Osteoblast (primary cell): ENCODE results near the gene CYB5D1. TPM values are rescaled to one million over a fixed set of nuclear protein-coding genes. Genes with fewer than 3 reads are reported as not detected.

Experiments
- DNase-seq: peaks from one replicate; pipeline ENCODE4 v3.0.0; 2011; ENCODE audit warnings: low spot score, mixed read lengths; ENCODE audit not compliant: insufficient read length; ENCODE audit errors: missing footprints
- H2AFZ ChIP-seq: 2 replicates; pipeline ENCODE4 v1.6.0; 2011; ENCODE audit warnings: mild to moderate bottlenecking, low read length
- H3K27ac ChIP-seq: 2 replicates; pipeline ENCODE4 v1.5.1; 2011; ENCODE audit warnings: mild to moderate bottlenecking, low read depth, low read length, moderate library complexity
- H3K27me3 ChIP-seq: 2 replicates; pipeline ENCODE4 v1.6.0; 2012; ENCODE audit warnings: mild to moderate bottlenecking, control low read depth, inconsistent platforms, low read length, moderate library complexity; ENCODE audit not compliant: insufficient read depth
- H3K36me3 ChIP-seq: 2 replicates; pipeline ENCODE4 v1.5.1; 2011; ENCODE audit warnings: mild to moderate bottlenecking, low read length, control low read depth, moderate library complexity; ENCODE audit not compliant: insufficient read depth
- H3K4me1 ChIP-seq: 2 replicates; pipeline ENCODE4 v1.5.1; 2011; ENCODE audit warnings: mild to moderate bottlenecking, low read length, control low read depth, moderate library complexity; ENCODE audit not compliant: insufficient read depth
- H3K4me2 ChIP-seq: 2 replicates; pipeline ENCODE4 v1.6.0; 2011; ENCODE audit warnings: mild to moderate bottlenecking, low read length; ENCODE audit not compliant: insufficient read depth
- H3K4me3 ChIP-seq: fragments of 200-600 bp; sonication (generic); 3 replicates; pipeline ENCODE4 v1.5.1; 2012; ENCODE audit warnings: mild to moderate bottlenecking, low read length, inconsistent platforms; ENCODE audit not compliant: insufficient read depth
- H3K79me2 ChIP-seq: 2 replicates; pipeline ENCODE4 v1.6.0; 2012; ENCODE audit warnings: mild to moderate bottlenecking, low read length, control low read depth, inconsistent platforms; ENCODE audit not compliant: insufficient read depth
- H3K9me3 ChIP-seq: 2 replicates; pipeline ENCODE4 v1.5.1; 2011; ENCODE audit warnings: low read depth, low read length, control low read depth
- H4K20me1 ChIP-seq: 2 replicates; pipeline ENCODE4 v1.6.0; 2012; ENCODE audit warnings: mild to moderate bottlenecking, low read length, control low read depth; ENCODE audit not compliant: insufficient read depth
- total RNA-seq: library from RNA; depleted of rRNA; stranded (reverse); fragments of >200 nt; gene quantifications from 2 replicates; pipeline ENCODE4 v1.2.3, GENCODE V29; 2012
- TF ChIP-seq, protein P1 (sequence below): IDR thresholded peaks from 2 replicates; pipeline ENCODE4 v1.5.1; 2011; ENCODE audit warnings: mild to moderate bottlenecking, low read depth, low read length, moderate library complexity; ENCODE audit errors: extremely low read depth

The CYB5D1 gene
- total RNA-seq, 1 donor, result 10.5 TPM

DNA sequence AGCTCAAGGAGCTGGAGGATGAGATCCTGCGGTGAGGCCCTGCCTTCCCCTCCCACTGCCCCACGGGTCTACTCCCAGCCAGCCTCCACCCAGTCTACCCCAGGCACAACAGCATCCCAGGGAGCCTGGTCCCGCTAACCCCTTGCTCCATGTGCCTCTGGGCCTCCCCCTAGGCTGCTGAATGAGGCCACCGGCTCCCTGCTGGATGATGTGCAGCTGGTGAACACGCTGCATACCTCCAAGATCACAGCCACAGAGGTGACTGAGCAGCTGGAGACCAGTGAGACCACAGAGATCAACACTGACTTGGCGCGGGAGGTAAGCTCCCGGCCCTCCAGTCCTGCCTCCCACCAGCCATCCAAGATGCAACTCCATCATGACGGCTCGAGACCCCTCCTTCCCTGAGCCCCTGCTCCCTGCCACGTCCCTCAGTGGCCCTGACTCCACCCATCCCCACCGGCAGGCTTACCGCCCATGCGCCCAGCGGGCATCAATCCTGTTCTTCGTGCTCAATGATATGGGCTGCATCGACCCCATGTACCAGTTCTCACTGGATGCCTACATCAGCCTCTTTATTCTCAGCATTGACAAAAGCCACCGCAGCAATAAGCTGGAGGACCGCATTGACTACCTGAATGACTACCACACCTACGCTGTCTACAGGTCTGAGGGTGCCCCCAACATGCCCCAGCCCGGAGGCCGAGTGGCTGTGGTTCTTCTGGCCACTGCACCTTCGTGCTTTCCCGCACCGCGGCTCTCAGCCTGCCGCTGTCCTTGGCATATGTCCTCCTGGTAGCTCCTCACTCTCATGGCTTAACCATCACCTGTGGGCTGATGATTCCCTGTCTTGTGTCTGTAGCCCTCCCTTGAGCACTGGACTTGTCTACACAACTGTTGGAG lies 38.8 kb upstream of the CYB5D1 start:
- Histone ChIP-seq H3K4me3 (no peak overlapping the region), H3K9me3 (no peaks in the 10 kb centered on the region)
- no peak for DNase-seq

DNA sequence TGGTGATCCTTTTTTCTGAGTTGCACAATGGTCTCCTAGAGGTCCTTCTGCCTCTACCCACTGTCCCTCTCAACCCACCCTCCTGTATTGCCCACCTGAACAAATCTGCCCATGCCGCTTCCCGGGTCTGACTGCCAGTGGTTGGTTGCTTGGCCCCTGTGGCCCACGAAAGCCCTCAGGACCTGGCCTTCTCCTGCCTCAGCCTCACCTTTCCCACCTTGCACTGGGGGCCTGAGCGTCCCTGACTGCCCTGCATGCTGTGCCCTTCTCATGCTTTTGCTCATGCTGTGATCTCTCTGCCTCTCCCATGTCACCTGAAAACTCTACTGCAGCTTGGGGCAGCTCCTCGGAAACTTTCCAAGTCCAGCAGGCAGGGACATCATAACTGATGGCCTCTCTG lies 37.6 kb upstream of the CYB5D1 start:
- Histone ChIP-seq H3K27me3 (peaks cover 10% of the 10 kb centered on the region), H3K4me2 (no peak overlapping the region), H3K36me3 (no peaks in the 10 kb centered on the region), H3K4me3 (no peak overlapping the region), H3K9me3 (no peaks in the 10 kb centered on the region), H4K20me1 (no peaks in the 10 kb centered on the region), H3K27ac (no peak overlapping the region), H2AFZ (no peak overlapping the region), H3K4me1 (peaks cover under 1% of the 10 kb centered on the region), H3K79me2 (no peaks in the 10 kb centered on the region)
- no peak for DNase-seq
- TF ChIP-seq, protein P1, sequence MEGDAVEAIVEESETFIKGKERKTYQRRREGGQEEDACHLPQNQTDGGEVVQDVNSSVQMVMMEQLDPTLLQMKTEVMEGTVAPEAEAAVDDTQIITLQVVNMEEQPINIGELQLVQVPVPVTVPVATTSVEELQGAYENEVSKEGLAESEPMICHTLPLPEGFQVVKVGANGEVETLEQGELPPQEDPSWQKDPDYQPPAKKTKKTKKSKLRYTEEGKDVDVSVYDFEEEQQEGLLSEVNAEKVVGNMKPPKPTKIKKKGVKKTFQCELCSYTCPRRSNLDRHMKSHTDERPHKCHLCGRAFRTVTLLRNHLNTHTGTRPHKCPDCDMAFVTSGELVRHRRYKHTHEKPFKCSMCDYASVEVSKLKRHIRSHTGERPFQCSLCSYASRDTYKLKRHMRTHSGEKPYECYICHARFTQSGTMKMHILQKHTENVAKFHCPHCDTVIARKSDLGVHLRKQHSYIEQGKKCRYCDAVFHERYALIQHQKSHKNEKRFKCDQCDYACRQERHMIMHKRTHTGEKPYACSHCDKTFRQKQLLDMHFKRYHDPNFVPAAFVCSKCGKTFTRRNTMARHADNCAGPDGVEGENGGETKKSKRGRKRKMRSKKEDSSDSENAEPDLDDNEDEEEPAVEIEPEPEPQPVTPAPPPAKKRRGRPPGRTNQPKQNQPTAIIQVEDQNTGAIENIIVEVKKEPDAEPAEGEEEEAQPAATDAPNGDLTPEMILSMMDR, result no peak

More for the DNA sequence above, 38.8 kb upstream of the CYB5D1 start:
- H2AFZ ChIP-seq, result no peak overlapping the region
- H3K36me3 ChIP-seq, result no peaks in the 10 kb centered on the region
- H3K27me3 ChIP-seq, result peaks cover 10% of the 10 kb centered on the region
- TF ChIP-seq, protein P1, result no peak
- no peaks in the 10 kb centered on the region for H4K20me1 ChIP-seq
- no peak overlapping the region for H3K4me2 ChIP-seq
- H3K79me2 ChIP-seq, result no peaks in the 10 kb centered on the region
- no peaks in the 10 kb centered on the region for H3K4me1 ChIP-seq
- no peak overlapping the region for H3K27ac ChIP-seq

GRCh38 chr17:7822126-7822525 lies 35.7 kb upstream of the CYB5D1 start:
- no peaks in the 10 kb centered on the region for H3K79me2 ChIP-seq
- no peak overlapping the region for H2AFZ ChIP-seq
- no peak overlapping the region for H3K4me2 ChIP-seq
- H3K36me3 ChIP-seq, result no peaks in the 10 kb centered on the region
- DNase-seq, result no peak
- no peaks in the 10 kb centered on the region for H4K20me1 ChIP-seq
- no peak overlapping the region for H3K27ac ChIP-seq
- peaks cover 4% of the 10 kb centered on the region for H3K27me3 ChIP-seq
- TF ChIP-seq, protein P1, result no peak
- H3K4me1 ChIP-seq, result peaks cover 6% of the 10 kb centered on the region
- H3K9me3 ChIP-seq, result no peaks in the 10 kb centered on the region
- no peak overlapping the region for H3K4me3 ChIP-seq

DNA sequence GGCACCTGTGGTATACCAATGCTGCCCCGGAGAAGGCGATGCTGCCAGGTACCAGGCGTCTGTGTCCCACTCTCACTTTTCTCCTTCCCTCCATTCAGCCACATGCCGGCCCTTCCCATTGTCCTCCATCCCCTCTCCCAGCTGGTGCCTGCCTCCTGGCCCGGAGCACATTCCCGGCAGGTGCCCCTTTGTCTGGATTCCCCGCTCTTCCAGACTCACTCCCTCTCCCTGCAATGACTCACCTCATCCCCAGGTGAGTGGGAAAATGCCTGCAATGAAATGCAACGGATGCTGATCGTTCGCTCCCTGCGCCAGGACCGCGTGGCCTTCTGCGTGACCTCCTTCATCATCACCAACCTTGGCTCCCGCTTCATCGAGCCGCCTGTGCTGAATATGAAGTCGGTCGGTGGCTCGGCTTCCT lies 34.2 kb upstream of the CYB5D1 start:
- peaks cover 6% of the 10 kb centered on the region for H3K4me1 ChIP-seq

More for the DNA sequence above, 34.2 kb upstream of the CYB5D1 start:
- H3K4me2 ChIP-seq, result no peak overlapping the region
- H3K27ac ChIP-seq, result no peak overlapping the region
- no peaks in the 10 kb centered on the region for H3K36me3 ChIP-seq
- TF ChIP-seq, protein P1, result no peak
- H3K27me3 ChIP-seq, result peaks cover 4% of the 10 kb centered on the region
- no peak for DNase-seq
- no peak overlapping the region for H3K4me3 ChIP-seq
- H4K20me1 ChIP-seq, result no peaks in the 10 kb centered on the region
- no peaks in the 10 kb centered on the region for H3K9me3 ChIP-seq
- no peaks in the 10 kb centered on the region for H3K79me2 ChIP-seq
- H2AFZ ChIP-seq, result no peak overlapping the region
